Suprapubic skin (tissue), 3 donors: ENCODE results near the gene CCL27.

ENCODE experiments used
- EP300 ChIP-seq: sonication (generic); formaldehyde crosslinking; IDR thresholded peaks from one replicate; pipeline ENCODE4 v1.6.1; 2017; ENCODE audit warnings: antibody characterized with exemption
- POLR2A ChIP-seq, 2 donors: fragments of 450-650 bp; IDR thresholded peaks; one replicate each; pipeline ENCODE4 v1.6.1; 2017; ENCODE audit warnings: antibody characterized with exemption in 2 of 2, mild to moderate bottlenecking in 2 of 2, moderate library complexity in 2 of 2
- TF ChIP-seq, protein P1 (sequence below), 2 donors: fragments of 200-600 bp in 1 of 2; fragments of 450-650 bp in 1 of 2; sonication (generic) in 1 of 2; IDR thresholded peaks; one replicate each; pipeline ENCODE4 v1.5.1; 2016 to 2019; ENCODE audit warnings: antibody characterized with exemption in 2 of 2, mild to moderate bottlenecking in 1 of 2, moderate library complexity in 1 of 2

GRCh38 chr9:34636791-34637355 lies 25.6 kb downstream of the CCL27 start:
- TF ChIP-seq, protein P1, sequence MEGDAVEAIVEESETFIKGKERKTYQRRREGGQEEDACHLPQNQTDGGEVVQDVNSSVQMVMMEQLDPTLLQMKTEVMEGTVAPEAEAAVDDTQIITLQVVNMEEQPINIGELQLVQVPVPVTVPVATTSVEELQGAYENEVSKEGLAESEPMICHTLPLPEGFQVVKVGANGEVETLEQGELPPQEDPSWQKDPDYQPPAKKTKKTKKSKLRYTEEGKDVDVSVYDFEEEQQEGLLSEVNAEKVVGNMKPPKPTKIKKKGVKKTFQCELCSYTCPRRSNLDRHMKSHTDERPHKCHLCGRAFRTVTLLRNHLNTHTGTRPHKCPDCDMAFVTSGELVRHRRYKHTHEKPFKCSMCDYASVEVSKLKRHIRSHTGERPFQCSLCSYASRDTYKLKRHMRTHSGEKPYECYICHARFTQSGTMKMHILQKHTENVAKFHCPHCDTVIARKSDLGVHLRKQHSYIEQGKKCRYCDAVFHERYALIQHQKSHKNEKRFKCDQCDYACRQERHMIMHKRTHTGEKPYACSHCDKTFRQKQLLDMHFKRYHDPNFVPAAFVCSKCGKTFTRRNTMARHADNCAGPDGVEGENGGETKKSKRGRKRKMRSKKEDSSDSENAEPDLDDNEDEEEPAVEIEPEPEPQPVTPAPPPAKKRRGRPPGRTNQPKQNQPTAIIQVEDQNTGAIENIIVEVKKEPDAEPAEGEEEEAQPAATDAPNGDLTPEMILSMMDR (IDR thresholded peaks at IDR 0.05): no peak
- no peak for TF ChIP-seq POLR2A (IDR thresholded peaks at IDR 0.05)
- no peak for TF ChIP-seq EP300
